Transverse colon (tissue), 4 donors: ENCODE results near the gene GNB1. TPM values are rescaled to one million over a fixed set of nuclear protein-coding genes. Genes with fewer than 3 reads are reported as not detected.
"Not testable (repeated sequence)": the region's sequence is repeated elsewhere in the genome, so short reads cannot be mapped to it uniquely, and the experiment has no call there.

ENCODE experiments used
- DNase-seq: peaks from one replicate; pipeline ENCODE4 v3.0.0-alpha.2; 2019
- H3K27ac ChIP-seq, 4 donors: fragments of 200-600 bp; sonication (generic); 2 replicates each; pipeline ENCODE4 v1.5.1; 2016 to 2018; ENCODE audit warnings: inconsistent platforms in 4 of 4
- H3K27me3 ChIP-seq: fragments of 200-600 bp; sonication (generic); 2 replicates; pipeline ENCODE4 v1.5.1; 2017; ENCODE audit warnings: inconsistent platforms
- H3K36me3 ChIP-seq, 4 donors: fragments of 200-600 bp; sonication (generic); 2 replicates each; pipeline ENCODE4 v1.5.1; 2017 to 2019; ENCODE audit warnings: inconsistent platforms in 4 of 4
- H3K4me1 ChIP-seq, 4 donors: fragments of 200-600 bp; sonication (generic); 2 replicates each; pipeline ENCODE4 v1.5.1; 2017 to 2020; ENCODE audit warnings: inconsistent platforms in 4 of 4
- H3K4me3 ChIP-seq, 4 donors: fragments of 200-600 bp; sonication (generic); 1 replicate in 1 of 4; 2 replicates in 3 of 4; pipeline versions ENCODE4 v1.5.1 to v1.6.1; 2017 to 2019; ENCODE audit warnings: inconsistent platforms in 4 of 4
- H3K9me3 ChIP-seq, 2 donors: fragments of 200-600 bp; sonication (generic); 2 replicates each; pipeline ENCODE4 v1.5.1; 2017 to 2019; ENCODE audit warnings: inconsistent platforms in 2 of 2
- CTCF ChIP-seq, 5 experiments: fragments of 200-600 bp in 3 of 5; fragments of 450-650 bp in 2 of 5; sonication (generic) in 3 of 5; IDR thresholded peaks; 1 replicate in 2 of 5; 2 replicates in 3 of 5; pipeline ENCODE4 v1.5.1; 2016 to 2017; ENCODE audit warnings: antibody characterized with exemption in 5 of 5, inconsistent platforms in 3 of 5, mild to moderate bottlenecking in 2 of 5, moderate library complexity in 1 of 5
- EP300 ChIP-seq: sonication (generic); formaldehyde crosslinking; IDR thresholded peaks from one replicate; pipeline ENCODE4 v1.6.1; 2017; ENCODE audit warnings: antibody characterized with exemption, low read depth
- POLR2A ChIP-seq: fragments of 450-650 bp; IDR thresholded peaks from one replicate; pipeline ENCODE4 v1.6.1; 2016; ENCODE audit warnings: antibody characterized with exemption, mild to moderate bottlenecking, moderate library complexity
- POLR2AphosphoS5 ChIP-seq, 3 donors: sonication (generic); formaldehyde crosslinking; IDR thresholded peaks; one replicate each; pipeline ENCODE4 v1.6.1; 2016; ENCODE audit warnings: antibody characterized with exemption in 3 of 3
- WGBS, 2 donors: methylation state at CpG; one replicate each; pipeline ENCODE4 v1.1.5; 2018; ENCODE audit warnings: low coverage in 1 of 2; 5-methylcytosine and 5-hydroxymethylcytosine counted together
- in situ Hi-C, 4 donors: fragments of 200-750 bp; cut with MboI; loops; one replicate each; pipeline versions ENCODE4 v1.15.0 to v1.15.1; 2017; ENCODE audit warnings: low sequenced_read_pairs in 3 of 4, low pct_ligation_motif_present in 1 of 4, low pct_unique_long_range_greater_than_20kb in 1 of 4
- intact Hi-C: fragments of 100-400 bp; cut with DNase I; formaldehyde crosslinking; loops from one replicate; pipeline ENCODE4 v1.15.1; 2023; ENCODE audit warnings: low total_unique reads
- total RNA-seq, 4 donors: library from RNA; depleted of rRNA; stranded (reverse); fragments of >200 nt; gene quantifications; one replicate each; pipeline ENCODE4 v1.1.0, GENCODE V29; 2016

Gene GNB1
- total RNA-seq, 4 donors from 2014 or later = 123 to 191 (median 174) TPM

GRCh38 chr1:1752190-1752589 lies 138.7 kb downstream of the GNB1 start:
- no peak for DNase-seq
- in situ Hi-C loops = loop anchor here in 1 of 4 donors (25.0 kb wide), 1 partner anchor 135 kb away; the partner anchor contains the start of gene GNB1
- WGBS, 2 donors = 85 to 86% methylated on average over 2 to 11 of the region's 11 CpGs
- TF ChIP-seq POLR2AphosphoS5 (IDR thresholded peaks at IDR 0.05) (no peak), CTCF (IDR thresholded peaks at IDR 0.05) (no peak), EP300 (no peak), POLR2A (no peak)
- intact Hi-C loops = no loop called here
- Histone ChIP-seq H3K9me3 (no peaks in the 10 kb centered on the region), H3K27me3 (no peaks in the 10 kb centered on the region), H3K36me3 (peaks cover 0 to 32% (median 16%) of the 10 kb centered on the region in 4 donors), H3K4me3 (no peak overlapping the region), H3K27ac (no peak overlapping the region), H3K4me1 (no peaks in the 10 kb centered on the region)

- H3K27me3 ChIP-seq, H3K27ac ChIP-seq, intact Hi-C loops, DNase-seq, H3K9me3 ChIP-seq, H3K4me3 ChIP-seq, H3K4me1 ChIP-seq: not testable (repeated sequence)
- 80% methylated on average over 2 of the region's 9 CpGs; no CpG with 5 or more reads in 1 of the 2 donors for WGBS, 2 donors
- H3K36me3 ChIP-seq = peaks cover 0 to 20% (median 12%) of the 10 kb centered on the region in 4 donors
- in situ Hi-C loops = loop anchor here in 1 of 4 donors (25.0 kb wide), 1 partner anchor 137 kb away; the partner anchor contains the start of gene GNB1
These were observed 140.9 kb downstream of the GNB1 start for GRCh38 chr1:1749941-1750340.

- no peak for DNase-seq
These were observed 142.1 kb downstream of the GNB1 start for GRCh38 chr1:1748686-1749321.

GRCh38 chr1:1746566-1746909 lies 144.3 kb downstream of the GNB1 start:
- WGBS, 2 donors = no CpG with 5 or more reads among the region's 35 CpGs
- in situ Hi-C loops, H3K36me3 ChIP-seq, intact Hi-C loops, DNase-seq, H3K9me3 ChIP-seq, H3K27me3 ChIP-seq, H3K4me1 ChIP-seq: not testable (repeated sequence)
- peak overlapping the region; percentile 68 to 95 (median 89) for H3K27ac ChIP-seq
- peak overlapping the region in 2 of 4 donors; percentile 49 to 53 for H3K4me3 ChIP-seq

More at GRCh38 chr1:1748686-1749321, 142.1 kb downstream of the GNB1 start:
- Histone ChIP-seq H3K9me3 (no peaks in the 10 kb centered on the region), H3K27me3 (no peaks in the 10 kb centered on the region), H3K36me3 (peaks cover 0 to 8% (median 5%) of the 10 kb centered on the region in 4 donors), H3K27ac (no peak overlapping the region), H3K4me1 (no peaks in the 10 kb centered on the region), H3K4me3 (no peak overlapping the region)
- no peak for TF ChIP-seq CTCF (IDR thresholded peaks at IDR 0.05)
- no peak for TF ChIP-seq POLR2A
- no peak for TF ChIP-seq EP300
- TF ChIP-seq POLR2AphosphoS5 (IDR thresholded peaks at IDR 0.05) = no peak
- in situ Hi-C loops = no loop called here
- 85% methylated on average over 18 of the region's 18 CpGs; no CpG with 5 or more reads in 1 of the 2 donors for WGBS, 2 donors
- intact Hi-C loops = no loop called here

- H3K9me3 ChIP-seq, H3K4me1 ChIP-seq, H3K36me3 ChIP-seq, in situ Hi-C loops, intact Hi-C loops, H3K27me3 ChIP-seq: not testable (repeated sequence)
- H3K27ac ChIP-seq = peak overlapping the region; percentile 68 to 95 (median 89)
- H3K4me3 ChIP-seq = peak overlapping the region in 3 of 4 donors; percentile 40 to 53 (median 49)
- 0% methylated on average over 65 of the region's 101 CpGs; no CpG with 5 or more reads in 1 of the 2 donors for WGBS, 2 donors
- peak; percentile 90 for DNase-seq
- TF ChIP-seq CTCF (IDR thresholded peaks at IDR 0.05) (peak in 2 of 5 experiments; percentile 32 to 49), POLR2AphosphoS5 (IDR thresholded peaks at IDR 0.05) (peak; percentile 68 to 90 (median 80))
These were observed 145.0 kb downstream of the GNB1 start for GRCh38 chr1:1745651-1746565.

GRCh38 chr1:1742529-1742928 lies 148.4 kb downstream of the GNB1 start:
- intact Hi-C loops, H3K4me3 ChIP-seq, DNase-seq, H3K27ac ChIP-seq, in situ Hi-C loops, H3K36me3 ChIP-seq, H3K27me3 ChIP-seq, H3K9me3 ChIP-seq, H3K4me1 ChIP-seq: not testable (repeated sequence)
- 90% methylated on average over 11 of the region's 11 CpGs; no CpG with 5 or more reads in 1 of the 2 donors for WGBS, 2 donors
